ENCODE data around the gene LRP5. TPM values are rescaled to one million over a fixed set of nuclear protein-coding genes. Genes with fewer than 3 reads are reported as not detected.

Gene LRP5
- total RNA-seq, 1 donor from 2014 or later, result 42.5 TPM

GRCh38 chr11:68386331-68386978 lies 74.1 kb downstream of the LRP5 start:
- H3K36me3 ChIP-seq, result peaks cover 0 to 26% of the 10 kb centered on the region in 2 donors
- intact Hi-C loops (cut with DNase I), result no loop called here
- no peaks in the 10 kb centered on the region for H3K9me3 ChIP-seq
- no peak for TF ChIP-seq POLR2A (IDR thresholded peaks at IDR 0.05)
- TF ChIP-seq, protein P1, sequence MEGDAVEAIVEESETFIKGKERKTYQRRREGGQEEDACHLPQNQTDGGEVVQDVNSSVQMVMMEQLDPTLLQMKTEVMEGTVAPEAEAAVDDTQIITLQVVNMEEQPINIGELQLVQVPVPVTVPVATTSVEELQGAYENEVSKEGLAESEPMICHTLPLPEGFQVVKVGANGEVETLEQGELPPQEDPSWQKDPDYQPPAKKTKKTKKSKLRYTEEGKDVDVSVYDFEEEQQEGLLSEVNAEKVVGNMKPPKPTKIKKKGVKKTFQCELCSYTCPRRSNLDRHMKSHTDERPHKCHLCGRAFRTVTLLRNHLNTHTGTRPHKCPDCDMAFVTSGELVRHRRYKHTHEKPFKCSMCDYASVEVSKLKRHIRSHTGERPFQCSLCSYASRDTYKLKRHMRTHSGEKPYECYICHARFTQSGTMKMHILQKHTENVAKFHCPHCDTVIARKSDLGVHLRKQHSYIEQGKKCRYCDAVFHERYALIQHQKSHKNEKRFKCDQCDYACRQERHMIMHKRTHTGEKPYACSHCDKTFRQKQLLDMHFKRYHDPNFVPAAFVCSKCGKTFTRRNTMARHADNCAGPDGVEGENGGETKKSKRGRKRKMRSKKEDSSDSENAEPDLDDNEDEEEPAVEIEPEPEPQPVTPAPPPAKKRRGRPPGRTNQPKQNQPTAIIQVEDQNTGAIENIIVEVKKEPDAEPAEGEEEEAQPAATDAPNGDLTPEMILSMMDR (IDR thresholded peaks at IDR 0.05), result no peak
- TF ChIP-seq POLR2AphosphoS5 (IDR thresholded peaks at IDR 0.05; ENCODE audit: insufficient read depth in 1 of 2, low read depth in 1 of 2), result no peak
- H3K27ac ChIP-seq, result no peak overlapping the region
- H3K4me3 ChIP-seq, result no peak overlapping the region
- DNase-seq (ENCODE audit: extremely low spot score in 2 of 2), result no peak
- peaks cover 6% of the 10 kb centered on the region for H3K4me1 ChIP-seq
- H3K27me3 ChIP-seq, result no peaks in the 10 kb centered on the region

- Histone ChIP-seq H3K9me3 (no peaks in the 10 kb centered on the region), H3K4me3 (no peak overlapping the region), H3K27ac (no peak overlapping the region), H3K36me3 (peaks cover 0 to 35% of the 10 kb centered on the region in 2 donors), H3K27me3 (no peaks in the 10 kb centered on the region), H3K4me1 (no peaks in the 10 kb centered on the region)
- no peak for DNase-seq (ENCODE audit: extremely low spot score in 2 of 2)
- intact Hi-C loops (cut with DNase I), result no loop called here
- no peak for TF ChIP-seq POLR2AphosphoS5 (IDR thresholded peaks at IDR 0.05; ENCODE audit: insufficient read depth in 1 of 2, low read depth in 1 of 2)
- TF ChIP-seq, protein P1 (IDR thresholded peaks at IDR 0.05), result no peak
- TF ChIP-seq POLR2A (IDR thresholded peaks at IDR 0.05), result no peak
These were observed 75.4 kb downstream of the LRP5 start for GRCh38 chr11:68387840-68388239.

DNA sequence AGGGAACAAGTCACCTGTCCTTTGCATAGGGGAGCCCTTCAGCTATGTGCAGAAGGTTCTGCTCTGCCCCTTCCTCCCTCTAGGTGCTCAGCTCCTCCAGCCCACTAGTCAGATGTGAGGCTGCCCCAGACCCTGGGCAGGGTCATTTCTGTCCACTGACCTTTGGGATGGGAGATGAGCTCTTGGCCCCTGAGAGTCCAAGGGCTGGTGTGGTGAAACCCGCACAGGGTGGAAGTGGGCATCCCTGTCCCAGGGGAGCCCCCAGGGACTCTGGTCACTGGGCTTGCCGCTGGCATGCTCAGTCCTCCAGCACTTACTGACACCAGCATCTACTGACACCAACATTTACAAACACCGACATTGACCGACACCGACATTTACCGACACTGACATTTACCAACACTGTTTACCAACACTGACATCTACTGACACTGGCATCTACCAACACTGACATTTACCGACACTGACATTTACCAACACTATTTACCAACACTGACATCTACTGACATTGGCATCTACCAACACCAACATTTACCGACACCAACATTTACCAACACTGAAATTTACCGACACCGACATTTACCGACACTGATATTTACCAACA lies 76.3 kb downstream of the LRP5 start:
- DNase-seq (ENCODE audit: extremely low spot score in 2 of 2), result no peak
- intact Hi-C loops (cut with DNase I), result no loop called here
- no peak overlapping the region for H3K4me3 ChIP-seq
- no peaks in the 10 kb centered on the region for H3K27me3 ChIP-seq
- H3K27ac ChIP-seq, result no peak overlapping the region
- H3K9me3 ChIP-seq, result no peaks in the 10 kb centered on the region
- no peaks in the 10 kb centered on the region for H3K4me1 ChIP-seq
- TF ChIP-seq POLR2A (IDR thresholded peaks at IDR 0.05) (no peak), POLR2AphosphoS5 (IDR thresholded peaks at IDR 0.05; ENCODE audit: insufficient read depth in 1 of 2, low read depth in 1 of 2) (no peak)
- TF ChIP-seq, protein P1 (IDR thresholded peaks at IDR 0.05), result no peak
- peaks cover 0 to 43% of the 10 kb centered on the region in 2 donors for H3K36me3 ChIP-seq

DNA sequence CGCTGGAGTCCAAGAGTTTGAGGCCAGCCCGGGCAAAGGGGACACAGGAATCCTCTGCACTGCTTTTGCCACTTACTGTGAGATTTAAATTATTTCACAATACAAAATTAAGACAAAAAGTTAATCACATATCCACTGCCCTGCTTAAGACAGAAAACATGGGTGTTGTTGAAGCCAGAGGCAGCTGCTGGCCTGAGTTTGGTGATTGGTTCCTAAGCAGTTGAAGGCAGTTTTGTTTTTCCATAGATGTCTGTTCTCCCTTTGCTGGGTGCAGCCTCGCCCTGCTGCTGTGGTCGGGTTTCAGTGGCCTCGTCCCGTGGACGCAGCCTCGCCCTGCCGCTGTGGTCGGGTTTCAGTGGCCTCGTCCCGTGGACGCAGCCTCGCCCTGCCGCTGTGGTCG lies 77.9 kb downstream of the LRP5 start:
- TF ChIP-seq POLR2AphosphoS5 (IDR thresholded peaks at IDR 0.05; ENCODE audit: insufficient read depth in 1 of 2, low read depth in 1 of 2) (no peak), POLR2A (IDR thresholded peaks at IDR 0.05) (no peak)
- TF ChIP-seq, protein P1 (IDR thresholded peaks at IDR 0.05), result no peak
- Histone ChIP-seq H3K4me1 (no peaks in the 10 kb centered on the region), H3K27me3 (no peaks in the 10 kb centered on the region), H3K9me3 (no peaks in the 10 kb centered on the region), H3K36me3 (peaks cover 0 to 43% of the 10 kb centered on the region in 2 donors), H3K4me3 (no peak overlapping the region), H3K27ac (no peak overlapping the region)
- DNase-seq (ENCODE audit: extremely low spot score in 2 of 2), result no peak
- intact Hi-C loops (cut with DNase I), result no loop called here

DNA sequence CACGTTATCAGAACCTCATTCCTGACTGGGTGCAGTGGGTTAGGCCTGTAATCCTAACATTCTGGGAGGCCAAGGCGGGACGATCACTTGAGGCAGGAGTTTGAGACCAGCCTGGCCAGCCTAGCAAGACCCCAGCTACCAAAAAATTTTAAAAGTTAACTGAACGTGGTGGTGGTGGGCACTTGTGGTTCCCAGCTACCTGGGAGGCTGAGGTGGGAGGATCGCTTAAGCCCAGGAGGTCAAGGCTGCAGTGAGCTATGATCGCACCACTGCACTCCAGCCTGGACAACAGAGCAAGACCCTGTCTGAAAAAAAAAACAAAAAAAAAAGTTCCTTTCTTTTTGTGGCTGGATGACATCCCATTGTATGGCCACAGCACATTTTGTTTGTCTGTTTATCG lies 80.4 kb downstream of the LRP5 start:
- DNase-seq (ENCODE audit: extremely low spot score in 2 of 2), result no peak
- no peaks in the 10 kb centered on the region for H3K4me1 ChIP-seq
- intact Hi-C loops (cut with DNase I), result no loop called here
- peaks cover 0 to 27% of the 10 kb centered on the region in 2 donors for H3K36me3 ChIP-seq
- H3K27ac ChIP-seq, result no peak overlapping the region
- no peaks in the 10 kb centered on the region for H3K27me3 ChIP-seq
- no peaks in the 10 kb centered on the region for H3K9me3 ChIP-seq
- TF ChIP-seq POLR2AphosphoS5 (IDR thresholded peaks at IDR 0.05; ENCODE audit: insufficient read depth in 1 of 2, low read depth in 1 of 2), result no peak
- H3K4me3 ChIP-seq, result no peak overlapping the region

Measured in vagina (tissue), 2 donors.